ENCODE results near the gene EMILIN2.

Gene EMILIN2

DNA sequence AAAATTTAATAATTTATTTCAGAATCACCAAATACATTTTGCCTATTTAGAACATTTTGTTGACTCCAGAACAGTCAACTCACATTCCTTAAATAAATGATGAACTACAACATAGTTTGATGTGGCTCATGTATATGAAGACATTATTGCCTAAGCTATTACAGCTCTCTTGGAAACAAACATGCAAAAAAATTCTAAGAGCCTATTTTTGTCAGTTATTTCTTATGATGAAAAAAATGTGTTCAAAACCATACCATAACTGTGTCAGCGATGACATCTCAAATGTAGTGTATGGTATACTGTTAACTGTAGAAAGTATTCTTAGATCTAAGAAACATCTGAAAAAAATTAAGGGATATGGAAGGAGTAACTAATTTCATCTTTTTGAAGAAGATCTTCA lies 6.3 kb upstream of the EMILIN2 start:
- H4K20me1 ChIP-seq (ENCODE audit: insufficient read depth, low read length, poor library complexity, severe bottlenecking) = no peaks in the 10 kb centered on the region
- H3F3A ChIP-seq (ENCODE audit: low read depth) = no peaks in the 10 kb centered on the region
- TF ChIP-seq EZH2phosphoT487 (IDR thresholded peaks at IDR 0.05; ENCODE audit: borderline replicate concordance) = no peak
- TF ChIP-seq, protein P1, sequence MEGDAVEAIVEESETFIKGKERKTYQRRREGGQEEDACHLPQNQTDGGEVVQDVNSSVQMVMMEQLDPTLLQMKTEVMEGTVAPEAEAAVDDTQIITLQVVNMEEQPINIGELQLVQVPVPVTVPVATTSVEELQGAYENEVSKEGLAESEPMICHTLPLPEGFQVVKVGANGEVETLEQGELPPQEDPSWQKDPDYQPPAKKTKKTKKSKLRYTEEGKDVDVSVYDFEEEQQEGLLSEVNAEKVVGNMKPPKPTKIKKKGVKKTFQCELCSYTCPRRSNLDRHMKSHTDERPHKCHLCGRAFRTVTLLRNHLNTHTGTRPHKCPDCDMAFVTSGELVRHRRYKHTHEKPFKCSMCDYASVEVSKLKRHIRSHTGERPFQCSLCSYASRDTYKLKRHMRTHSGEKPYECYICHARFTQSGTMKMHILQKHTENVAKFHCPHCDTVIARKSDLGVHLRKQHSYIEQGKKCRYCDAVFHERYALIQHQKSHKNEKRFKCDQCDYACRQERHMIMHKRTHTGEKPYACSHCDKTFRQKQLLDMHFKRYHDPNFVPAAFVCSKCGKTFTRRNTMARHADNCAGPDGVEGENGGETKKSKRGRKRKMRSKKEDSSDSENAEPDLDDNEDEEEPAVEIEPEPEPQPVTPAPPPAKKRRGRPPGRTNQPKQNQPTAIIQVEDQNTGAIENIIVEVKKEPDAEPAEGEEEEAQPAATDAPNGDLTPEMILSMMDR (conservative IDR thresholded peaks at IDR 0.05; ENCODE audit: low read length) = no peak
- no peak overlapping the region for H3K4me3 ChIP-seq (ENCODE audit: low read length, poor library complexity, severe bottlenecking)
- no peaks in the 10 kb centered on the region for H3K79me2 ChIP-seq (ENCODE audit: insufficient read depth, low read length)
- no peaks in the 10 kb centered on the region for H3K27me3 ChIP-seq (ENCODE audit: insufficient read depth, low read length, poor library complexity, severe bottlenecking)
- H3K9me3 ChIP-seq (ENCODE audit: insufficient read depth, low read depth, low read length) = no peaks in the 10 kb centered on the region
- no peaks in the 10 kb centered on the region for H3K36me3 ChIP-seq (ENCODE audit: insufficient read depth, low read length)
- H3K4me1 ChIP-seq (ENCODE audit: insufficient read depth, low read length, poor library complexity, severe bottlenecking) = no peaks in the 10 kb centered on the region
- no peak overlapping the region for H2AFZ ChIP-seq (ENCODE audit: low read length)
- H3K9ac ChIP-seq (ENCODE audit: low read depth, low read length, poor library complexity, severe bottlenecking) = no peak overlapping the region
- no peak overlapping the region for H3K4me2 ChIP-seq (ENCODE audit: low read depth, low read length, poor library complexity, severe bottlenecking)
- no peaks in the 10 kb centered on the region for H3K9me2 ChIP-seq (replicated peaks; ENCODE audit: low read depth, low read length)

DNA sequence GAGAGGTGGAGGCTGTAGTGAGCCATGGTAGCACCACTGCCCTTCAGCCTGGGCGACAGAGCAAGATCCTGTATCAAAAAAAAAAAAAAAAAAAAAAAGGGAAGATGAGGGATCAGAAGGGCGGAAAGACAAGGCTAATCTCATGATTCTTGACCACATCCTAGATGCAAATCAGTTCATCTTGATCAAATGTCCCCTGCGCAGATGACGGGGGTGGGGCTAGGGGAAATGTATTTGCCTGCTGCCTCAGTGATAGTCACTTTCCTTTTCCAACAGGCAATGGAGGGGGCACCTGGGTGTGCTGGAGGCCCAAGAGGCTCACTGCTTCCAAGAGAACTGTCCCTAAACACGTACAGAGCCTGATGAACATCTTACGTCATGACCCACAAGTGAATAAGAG lies 3.7 kb upstream of the EMILIN2 start:
- no peaks in the 10 kb centered on the region for H3F3A ChIP-seq (ENCODE audit: low read depth)
- TF ChIP-seq EZH2phosphoT487 (IDR thresholded peaks at IDR 0.05; ENCODE audit: borderline replicate concordance) = no peak
- TF ChIP-seq, protein P1 (conservative IDR thresholded peaks at IDR 0.05; ENCODE audit: low read length) = no peak

DNA sequence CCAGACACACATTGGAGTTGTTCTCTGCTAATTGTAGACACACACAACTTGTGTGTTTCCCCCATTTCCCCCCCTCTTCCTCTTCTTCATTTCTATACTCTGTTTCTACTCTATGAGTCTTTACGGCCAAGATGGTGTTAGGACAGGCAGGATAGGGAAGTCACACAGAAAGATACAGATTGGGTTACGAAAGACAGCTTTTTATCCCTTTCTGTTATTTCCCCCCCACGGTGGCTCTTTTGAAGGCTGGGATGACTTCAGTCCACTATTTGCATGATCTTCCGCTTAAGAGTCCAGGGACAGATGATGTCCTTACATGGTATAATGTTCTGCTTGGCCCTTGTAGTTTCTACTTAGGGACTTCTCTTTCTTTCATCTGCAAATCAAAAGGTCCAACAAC lies 1.6 kb upstream of the EMILIN2 start:
- no peaks in the 10 kb centered on the region for H3K36me3 ChIP-seq (ENCODE audit: insufficient read depth, low read length)
- no peaks in the 10 kb centered on the region for H3K9me3 ChIP-seq (ENCODE audit: insufficient read depth, low read depth, low read length)
- H3K79me2 ChIP-seq (ENCODE audit: insufficient read depth, low read length) = no peaks in the 10 kb centered on the region
- no peak overlapping the region for H2AFZ ChIP-seq (ENCODE audit: low read length)
- H3K4me3 ChIP-seq (ENCODE audit: low read length, poor library complexity, severe bottlenecking) = no peak overlapping the region
- H3K4me2 ChIP-seq (ENCODE audit: low read depth, low read length, poor library complexity, severe bottlenecking) = no peak overlapping the region
- no peaks in the 10 kb centered on the region for H3F3A ChIP-seq (ENCODE audit: low read depth)
- H3K9me2 ChIP-seq (replicated peaks; ENCODE audit: low read depth, low read length) = no peaks in the 10 kb centered on the region
- peaks cover 4% of the 10 kb centered on the region for H3K4me1 ChIP-seq (ENCODE audit: insufficient read depth, low read length, poor library complexity, severe bottlenecking)
- TF ChIP-seq EZH2phosphoT487 (IDR thresholded peaks at IDR 0.05; ENCODE audit: borderline replicate concordance) = no peak
- TF ChIP-seq, protein P1 (conservative IDR thresholded peaks at IDR 0.05; ENCODE audit: low read length) = no peak
- no peak overlapping the region for H3K9ac ChIP-seq (ENCODE audit: low read depth, low read length, poor library complexity, severe bottlenecking)
- H4K20me1 ChIP-seq (ENCODE audit: insufficient read depth, low read length, poor library complexity, severe bottlenecking) = no peaks in the 10 kb centered on the region
- no peaks in the 10 kb centered on the region for H3K27me3 ChIP-seq (ENCODE audit: insufficient read depth, low read length, poor library complexity, severe bottlenecking)

More for the DNA sequence above, 3.7 kb upstream of the EMILIN2 start:
- Histone ChIP-seq H3K9me2 (replicated peaks; ENCODE audit: low read depth, low read length) (no peaks in the 10 kb centered on the region), H4K20me1 (ENCODE audit: insufficient read depth, low read length, poor library complexity, severe bottlenecking) (no peaks in the 10 kb centered on the region), H3K4me1 (ENCODE audit: insufficient read depth, low read length, poor library complexity, severe bottlenecking) (peaks cover 4% of the 10 kb centered on the region), H3K27me3 (ENCODE audit: insufficient read depth, low read length, poor library complexity, severe bottlenecking) (no peaks in the 10 kb centered on the region), H3K4me3 (ENCODE audit: low read length, poor library complexity, severe bottlenecking) (no peak overlapping the region), H3K36me3 (ENCODE audit: insufficient read depth, low read length) (no peaks in the 10 kb centered on the region), H3K9ac (ENCODE audit: low read depth, low read length, poor library complexity, severe bottlenecking) (no peak overlapping the region), H2AFZ (ENCODE audit: low read length) (no peak overlapping the region), H3K79me2 (ENCODE audit: insufficient read depth, low read length) (no peaks in the 10 kb centered on the region), H3K9me3 (ENCODE audit: insufficient read depth, low read depth, low read length) (no peaks in the 10 kb centered on the region), H3K4me2 (ENCODE audit: low read depth, low read length, poor library complexity, severe bottlenecking) (no peak overlapping the region)

Data from Loucy (cell line).